Duodenal mucosa (tissue), 2 donors: ENCODE results near the gene SYNGR1.

Source experiments
- H3K27ac ChIP-seq: one replicate; pipeline ENCODE4 v1.7.0; 2013; ENCODE audit warnings: low read depth, low read length
- H3K27me3 ChIP-seq, 2 donors: one replicate each; pipeline ENCODE4 v1.7.0; 2013; ENCODE audit warnings: low read length in 2 of 2, control low read depth in 1 of 2; ENCODE audit not compliant: insufficient read depth in 2 of 2, control insufficient read depth in 1 of 2
- H3K36me3 ChIP-seq, 2 donors: one replicate each; pipeline ENCODE4 v1.7.0; 2013; ENCODE audit warnings: low read length in 2 of 2, control low read depth in 1 of 2; ENCODE audit not compliant: insufficient read depth in 2 of 2, control insufficient read depth in 1 of 2
- H3K4me1 ChIP-seq, 2 donors: one replicate each; pipeline ENCODE4 v1.7.0; 2013; ENCODE audit warnings: low read length in 2 of 2, control low read depth in 1 of 2; ENCODE audit not compliant: insufficient read depth in 2 of 2, control insufficient read depth in 1 of 2
- H3K4me3 ChIP-seq, 2 donors: one replicate each; pipeline ENCODE4 v1.7.0; 2013; ENCODE audit warnings: low read length in 2 of 2, low read depth in 1 of 2
- H3K9ac ChIP-seq, 2 donors: one replicate each; pipeline ENCODE4 v1.7.0; 2013; ENCODE audit warnings: low read length in 2 of 2, low read depth in 1 of 2
- H3K9me3 ChIP-seq, 2 donors: one replicate each; pipeline ENCODE4 v1.7.0; 2013; ENCODE audit warnings: low read length in 2 of 2, control low read depth in 1 of 2; ENCODE audit not compliant: control insufficient read depth in 1 of 2

Gene SYNGR1

GRCh38 chr22:39309364-39309861 lies 40.4 kb upstream of the SYNGR1 start:
- Histone ChIP-seq H3K27ac (no peak overlapping the region), H3K9me3 (no peaks in the 10 kb centered on the region), H3K4me3 (peak overlapping the region in 1 of 2 donors; percentile 1), H3K4me1 (peaks cover 10 to 21% of the 10 kb centered on the region in 2 donors), H3K27me3 (no peaks in the 10 kb centered on the region), H3K36me3 (peaks cover 29 to 30% of the 10 kb centered on the region in 2 donors), H3K9ac (no peak overlapping the region)

- peaks cover 36 to 37% of the 10 kb centered on the region in 2 donors for H3K36me3 ChIP-seq
- H3K9ac ChIP-seq: no peak overlapping the region
- no peak overlapping the region for H3K4me3 ChIP-seq
- no peaks in the 10 kb centered on the region for H3K9me3 ChIP-seq
- H3K27ac ChIP-seq: no peak overlapping the region
- H3K27me3 ChIP-seq: no peaks in the 10 kb centered on the region
- peaks cover 17 to 27% of the 10 kb centered on the region in 2 donors for H3K4me1 ChIP-seq
Measured at GRCh38 chr22:39309881-39310714, 39.7 kb upstream of the SYNGR1 start.

GRCh38 chr22:39311592-39312400 lies 38.0 kb upstream of the SYNGR1 start:
- H3K9me3 ChIP-seq: no peaks in the 10 kb centered on the region
- H3K9ac ChIP-seq: no peak overlapping the region
- no peaks in the 10 kb centered on the region for H3K27me3 ChIP-seq
- no peak overlapping the region for H3K27ac ChIP-seq
- peaks cover 52 to 54% of the 10 kb centered on the region in 2 donors for H3K36me3 ChIP-seq
- no peak overlapping the region for H3K4me3 ChIP-seq
- H3K4me1 ChIP-seq: peaks cover 33 to 44% of the 10 kb centered on the region in 2 donors

- H3K9me3 ChIP-seq: no peaks in the 10 kb centered on the region
- peaks cover 58 to 60% of the 10 kb centered on the region in 2 donors for H3K36me3 ChIP-seq
- peaks cover 39 to 51% of the 10 kb centered on the region in 2 donors for H3K4me1 ChIP-seq
- H3K27ac ChIP-seq: no peak overlapping the region
- H3K27me3 ChIP-seq: no peaks in the 10 kb centered on the region
- H3K4me3 ChIP-seq: no peak overlapping the region
- no peak overlapping the region for H3K9ac ChIP-seq
Measured at GRCh38 chr22:39312410-39312809, 37.4 kb upstream of the SYNGR1 start.

GRCh38 chr22:39313258-39314001 lies 36.4 kb upstream of the SYNGR1 start:
- Histone ChIP-seq H3K9ac (no peak overlapping the region), H3K27me3 (no peaks in the 10 kb centered on the region), H3K9me3 (no peaks in the 10 kb centered on the region), H3K36me3 (peaks cover 65 to 68% of the 10 kb centered on the region in 2 donors), H3K4me1 (peaks cover 47 to 61% of the 10 kb centered on the region in 2 donors), H3K4me3 (no peak overlapping the region), H3K27ac (no peak overlapping the region)

GRCh38 chr22:39314251-39314971 lies 35.4 kb upstream of the SYNGR1 start:
- H3K4me3 ChIP-seq: no peak overlapping the region
- H3K9me3 ChIP-seq: no peaks in the 10 kb centered on the region
- no peaks in the 10 kb centered on the region for H3K27me3 ChIP-seq
- peaks cover 40 to 57% of the 10 kb centered on the region in 2 donors for H3K4me1 ChIP-seq
- H3K9ac ChIP-seq: no peak overlapping the region
- H3K36me3 ChIP-seq: peaks cover 65 to 68% of the 10 kb centered on the region in 2 donors
- no peak overlapping the region for H3K27ac ChIP-seq

- Histone ChIP-seq H3K9ac (peak overlapping the region in 1 of 2 donors; percentile 33), H3K4me1 (peaks cover 37 to 49% of the 10 kb centered on the region in 2 donors), H3K9me3 (no peaks in the 10 kb centered on the region), H3K36me3 (peaks cover 65 to 68% of the 10 kb centered on the region in 2 donors), H3K27me3 (no peaks in the 10 kb centered on the region), H3K4me3 (no peak overlapping the region), H3K27ac (no peak overlapping the region)
Measured at GRCh38 chr22:39315389-39315788, 34.4 kb upstream of the SYNGR1 start.

GRCh38 chr22:39316440-39317083 lies 33.2 kb upstream of the SYNGR1 start:
- Histone ChIP-seq H3K9ac (peak overlapping the region; percentile 2 to 96), H3K9me3 (no peaks in the 10 kb centered on the region), H3K4me1 (peaks cover 37 to 45% of the 10 kb centered on the region in 2 donors), H3K36me3 (peaks cover 63 to 67% of the 10 kb centered on the region in 2 donors), H3K4me3 (peak overlapping the region; percentile 5 to 93), H3K27me3 (no peaks in the 10 kb centered on the region), H3K27ac (peak overlapping the region; percentile 28)
